Ishikawa (cell line): ENCODE data around the gene PRKCE.

Experiments
- CREB1 ChIP-seq: IDR thresholded peaks from 2 replicates; pipeline ENCODE4 v1.6.1; 2012; ENCODE audit warnings: low read depth
- EP300 ChIP-seq: IDR thresholded peaks from 2 replicates; pipeline ENCODE4 v1.6.1; 2012; ENCODE audit warnings: borderline replicate concordance
- FOXM1 ChIP-seq: IDR thresholded peaks from 2 replicates; pipeline ENCODE4 v1.6.1; 2012; ENCODE audit warnings: low read depth, borderline replicate concordance
- NFIC ChIP-seq: IDR thresholded peaks from 2 replicates; pipeline ENCODE4 v1.6.1; 2012
- RAD21 ChIP-seq: IDR thresholded peaks from 2 replicates; pipeline ENCODE4 v1.6.1; 2012; ENCODE audit warnings: low read depth
- TCF12 ChIP-seq: IDR thresholded peaks from 2 replicates; pipeline ENCODE4 v1.6.1; 2012; ENCODE audit warnings: low read depth
- YY1 ChIP-seq: IDR thresholded peaks from 2 replicates; pipeline ENCODE4 v1.6.1; 2012; ENCODE audit warnings: low read depth
- ZBTB7A ChIP-seq: IDR thresholded peaks from 2 replicates; pipeline ENCODE4 v1.6.1; 2012; ENCODE audit warnings: low read depth

GRCh38 chr2:45753381-45753780, 101.9 kb downstream of the PRKCE start:
- TF ChIP-seq NFIC (no peak), ZBTB7A (no peak), YY1 (no peak), CREB1 (no peak), RAD21 (no peak), EP300 (no peak), TCF12 (no peak), FOXM1 (no peak)
